Right ventricle myocardium superior (tissue), 1 donor: ENCODE data around the gene GALNT14. TPM values are rescaled to one million over a fixed set of nuclear protein-coding genes. Genes with fewer than 3 reads are reported as not detected.

Experiments used
- ATAC-seq: fragments of 200-7000 bp; cut with Tn5 transposase; one replicate; pipeline ENCODE4 v1.9.1; 2020; ENCODE audit warnings: mild to moderate bottlenecking; ENCODE audit not compliant: poor library complexity
- DNase-seq: peaks from one replicate; pipeline ENCODE4 v3.0.0-alpha.2; 2020
- intact Hi-C: fragments of 100-400 bp; cut with DNase I; formaldehyde crosslinking; loops from one replicate; pipeline ENCODE4 v1.11.2; 2022
- total RNA-seq: library from RNA; stranded (reverse); fragmentation: NEBNext Ultra II Directional; extraction: Animal tissue kit (Norgen Biotek cat#: 25700); gene quantifications from one replicate; pipeline ENCODE4 v1.2.1, GENCODE V29; 2021
- donor health status: DM: no; HTN: yes; CAD: no; lungs with severe emphysema.

Gene GALNT14
- total RNA-seq, 1 donor from 2014 or later: 0.67 TPM

- ATAC-seq: no peak
- DNase-seq: no peak
- intact Hi-C loops: no loop called here
Measured at GRCh38 chr2:30966786-30967185, 171.5 kb downstream of the GALNT14 start.

GRCh38 chr2:30965022-30965531 is 173.2 kb downstream of the GALNT14 start:
- ATAC-seq (no peak), DNase-seq (no peak)
- intact Hi-C loops: no loop called here

- intact Hi-C loops: no loop called here
- ATAC-seq (no peak), DNase-seq (no peak)
Measured at GRCh38 chr2:30964334-30965005, 173.8 kb downstream of the GALNT14 start.

DNA sequence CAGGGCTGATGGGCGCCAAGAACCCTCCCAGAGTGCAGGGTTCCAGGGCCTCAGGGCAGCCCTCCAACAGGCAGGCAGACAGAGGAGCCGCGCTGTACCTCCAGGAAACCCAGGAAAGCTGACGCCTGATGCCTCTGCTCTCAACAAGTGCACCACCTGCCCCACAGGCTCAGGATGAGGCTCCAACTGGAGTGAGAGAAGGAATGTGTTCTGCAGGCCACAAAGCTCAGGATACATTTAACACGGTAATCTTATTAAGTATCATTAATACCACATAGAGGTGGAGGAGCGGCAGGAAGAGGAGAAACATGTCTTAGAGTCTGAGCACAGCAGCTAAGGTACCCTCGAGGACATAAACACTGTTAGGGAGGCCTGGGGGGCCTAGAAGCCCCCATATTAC is 175.1 kb downstream of the GALNT14 start:
- DNase-seq (no peak), ATAC-seq (no peak)
- intact Hi-C loops: no loop called here

DNA sequence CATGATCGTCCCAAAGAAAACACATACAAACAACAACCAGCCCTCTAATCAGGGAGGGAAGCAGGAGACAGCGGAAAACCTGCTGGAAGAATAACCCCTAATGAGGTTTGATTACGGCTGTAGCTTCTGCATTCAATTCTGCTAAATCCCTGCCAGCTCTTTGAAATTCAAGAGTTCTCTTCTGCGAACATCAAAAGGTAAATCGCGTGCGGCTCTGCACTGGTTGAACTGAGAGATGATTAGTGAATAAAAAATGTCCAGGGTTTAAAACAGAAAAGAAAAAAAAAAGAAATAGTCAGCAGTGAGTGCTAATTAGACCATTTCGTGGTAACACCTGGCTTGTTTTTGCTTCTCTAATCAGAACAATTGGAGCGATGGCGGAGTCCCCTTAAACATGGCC is 178.0 kb downstream of the GALNT14 start:
- intact Hi-C loops: no loop called here
- no peak for ATAC-seq

DNA sequence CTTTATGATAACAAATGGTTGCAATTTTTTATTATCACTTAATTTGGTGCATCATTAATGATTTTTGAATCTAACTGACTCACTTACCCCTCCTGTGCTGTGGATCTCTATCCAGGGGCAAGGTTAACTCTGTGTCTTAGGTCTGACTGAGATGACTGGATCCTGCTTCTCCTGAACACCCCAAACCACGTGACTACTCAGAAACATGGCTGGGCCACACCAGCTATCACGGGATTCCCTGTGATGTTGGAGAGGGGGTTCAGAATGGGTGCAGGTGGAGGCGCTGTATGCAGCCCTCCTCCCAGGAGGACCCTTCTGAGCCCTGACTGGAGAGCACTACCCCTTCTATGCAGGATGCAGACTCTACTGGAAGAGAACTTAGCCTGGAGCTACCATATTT is 178.6 kb downstream of the GALNT14 start:
- ATAC-seq (no peak), DNase-seq (no peak)
- intact Hi-C loops: no loop called here

More for the DNA sequence above, 178.0 kb downstream of the GALNT14 start:
- DNase-seq: no peak

DNA sequence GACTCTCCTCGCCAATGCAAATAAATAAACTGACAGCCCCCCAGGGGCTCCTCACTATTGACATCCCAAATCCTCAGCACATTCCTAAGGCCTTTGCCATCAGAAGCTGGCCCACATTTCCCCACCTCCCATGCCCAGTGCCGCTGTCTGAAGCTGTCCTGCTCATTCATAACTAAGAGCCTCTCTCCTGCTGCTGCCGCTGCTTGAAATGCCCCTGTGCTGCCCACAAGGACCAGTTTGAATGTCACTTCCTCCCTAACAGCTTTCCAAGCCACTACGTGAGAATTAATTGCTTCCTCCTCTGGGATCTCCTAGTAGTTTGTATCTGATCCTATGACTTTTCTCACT is 179.3 kb downstream of the GALNT14 start:
- intact Hi-C loops: no loop called here
- ATAC-seq (no peak), DNase-seq (no peak)

- no peak for ATAC-seq
- intact Hi-C loops: no loop called here
- DNase-seq: no peak
Measured at GRCh38 chr2:30958193-30958917, 179.9 kb downstream of the GALNT14 start.

- intact Hi-C loops: no loop called here
- no peak for DNase-seq
- ATAC-seq: no peak
Measured at GRCh38 chr2:30957591-30957990, 180.6 kb downstream of the GALNT14 start.

- DNase-seq (no peak), ATAC-seq (no peak)
- intact Hi-C loops: no loop called here
Measured at GRCh38 chr2:30956995-30957394, 181.2 kb downstream of the GALNT14 start.

DNA sequence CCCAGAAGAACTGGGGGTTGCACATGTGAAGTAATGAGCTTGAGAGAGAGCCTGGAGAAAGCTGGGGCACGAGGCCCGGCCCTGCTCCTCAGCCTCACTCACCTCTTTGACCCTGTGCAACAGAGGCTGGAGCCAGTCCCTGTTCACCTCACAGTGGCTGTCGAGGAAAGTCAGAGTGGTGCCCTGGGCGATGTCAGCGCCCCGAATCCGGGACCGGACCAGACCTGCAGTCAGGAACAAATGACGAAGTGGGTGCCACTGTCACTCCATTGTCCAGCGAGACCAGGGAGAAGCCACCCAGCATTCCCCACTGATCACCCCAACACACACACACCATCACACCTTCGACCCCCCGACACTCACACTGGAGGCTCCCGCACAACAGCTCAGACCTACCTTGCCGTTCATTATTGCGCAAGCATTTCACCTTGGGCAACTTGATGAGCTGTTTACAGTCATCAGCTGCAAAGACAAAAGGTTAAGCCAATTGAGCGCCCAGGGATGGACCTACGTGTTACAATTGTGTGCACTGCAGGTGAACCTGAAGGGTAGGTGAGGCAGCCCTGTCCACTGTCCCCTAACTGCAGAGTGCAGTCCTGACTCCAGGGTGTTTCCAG is 182.6 kb downstream of the GALNT14 start:
- no peak for ATAC-seq
- no peak for DNase-seq
- intact Hi-C loops: no loop called here

DNA sequence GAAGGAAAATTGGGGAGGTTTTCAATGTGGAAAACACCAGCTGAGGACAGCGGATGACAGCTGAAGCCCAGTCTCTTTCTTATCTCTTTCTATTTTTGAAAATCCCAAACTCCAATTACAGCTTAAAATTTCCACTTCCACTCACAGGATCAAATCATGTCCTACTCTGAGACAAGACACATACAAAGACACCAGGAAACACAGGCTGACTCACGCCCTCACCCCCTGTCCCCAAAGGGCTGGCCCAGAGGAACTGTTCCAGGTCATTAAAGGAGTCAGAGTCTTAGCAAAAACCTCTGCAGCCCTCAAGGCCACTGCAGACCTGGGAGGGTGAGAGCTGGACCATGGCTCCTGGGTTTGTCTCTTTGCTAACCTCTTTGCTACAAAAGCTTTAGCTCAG is 187.9 kb downstream of the GALNT14 start:
- no peak for DNase-seq
- ATAC-seq: no peak
- intact Hi-C loops: no loop called here

DNA sequence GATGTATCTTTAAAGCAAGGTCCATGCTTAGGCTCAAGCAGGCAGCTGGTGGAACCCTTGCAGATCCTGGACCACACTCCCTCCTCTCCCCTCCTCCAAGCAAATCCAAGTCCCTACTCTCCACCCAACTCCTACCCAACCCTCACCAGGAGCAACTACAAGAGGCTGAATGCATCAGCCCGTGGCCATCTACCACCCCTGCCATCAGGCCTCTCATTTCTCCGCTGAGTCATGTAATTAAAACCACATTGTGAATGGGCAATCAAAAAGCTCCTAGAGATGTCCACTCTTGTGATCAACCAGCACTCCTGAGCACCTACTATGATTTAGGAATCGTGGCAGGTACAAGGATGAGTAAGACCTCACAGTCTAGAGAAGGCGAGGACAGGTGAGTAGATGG is 188.8 kb downstream of the GALNT14 start:
- ATAC-seq (no peak), DNase-seq (no peak)
- intact Hi-C loops: no loop called here

- intact Hi-C loops: no loop called here
- ATAC-seq (peak; percentile 57), DNase-seq (no peak)
Measured at GRCh38 chr2:30948857-30949256, 189.4 kb downstream of the GALNT14 start.

DNA sequence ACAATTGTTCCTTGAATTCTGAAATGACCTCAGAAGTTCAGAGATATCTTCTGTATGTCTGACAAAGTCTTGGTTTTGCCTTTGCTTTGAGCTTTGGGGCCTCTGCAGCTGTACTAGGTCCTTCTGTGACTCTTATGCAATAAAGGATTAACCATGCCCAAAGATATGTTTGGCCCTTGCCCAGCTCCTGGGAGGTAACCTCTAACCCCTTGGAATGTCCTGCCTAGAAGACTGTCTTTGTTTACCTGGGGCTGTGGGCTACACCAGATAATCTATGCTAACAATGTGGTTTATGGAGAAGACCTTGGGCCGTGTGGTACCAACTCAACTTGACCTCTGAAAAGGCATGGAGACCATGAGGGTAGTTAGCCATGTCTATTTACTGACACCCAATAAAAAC is 190.1 kb downstream of the GALNT14 start:
- DNase-seq: no peak
- ATAC-seq: no peak
- intact Hi-C loops: no loop called here

DNA sequence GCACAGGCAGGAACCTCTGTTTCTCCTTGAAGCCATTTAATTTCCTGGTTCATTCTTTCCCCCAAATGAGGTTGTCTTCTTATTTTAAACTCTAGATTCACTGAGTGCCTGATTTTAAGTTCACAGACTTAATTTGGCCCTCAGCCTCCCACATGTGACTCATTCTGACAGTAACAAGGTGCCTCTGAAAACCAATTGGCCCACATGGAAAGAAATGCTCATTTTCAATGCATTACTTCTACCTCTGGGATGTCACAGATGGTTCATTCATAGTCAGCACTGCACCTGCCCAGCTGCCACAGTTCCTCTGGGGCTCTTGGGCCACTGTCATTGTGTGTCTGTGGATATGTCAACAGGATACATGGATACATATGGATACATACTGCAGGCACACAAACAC is 190.6 kb downstream of the GALNT14 start:
- ATAC-seq: no peak
- DNase-seq: no peak
- intact Hi-C loops: no loop called here

DNA sequence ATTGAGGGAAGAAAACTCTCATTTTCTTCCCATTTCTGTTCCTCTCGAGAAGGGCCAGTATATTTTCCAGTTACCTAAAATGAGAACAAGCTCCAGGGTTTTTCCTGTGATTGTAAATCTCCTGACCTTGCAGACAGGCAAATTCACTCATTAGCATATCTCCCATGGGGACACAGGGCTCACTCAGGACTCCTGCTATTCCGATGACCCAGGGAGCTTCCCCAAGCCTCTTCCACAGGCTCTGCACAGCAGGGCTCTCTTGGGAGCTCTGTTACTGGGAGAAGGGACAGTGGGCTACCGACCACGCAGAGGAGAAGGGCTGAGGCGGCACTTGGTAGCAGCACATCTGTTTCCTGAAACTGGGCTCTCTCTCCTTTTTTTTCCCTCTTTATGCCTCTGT is 195.8 kb downstream of the GALNT14 start:
- intact Hi-C loops: no loop called here
- no peak for ATAC-seq
- DNase-seq: no peak

DNA sequence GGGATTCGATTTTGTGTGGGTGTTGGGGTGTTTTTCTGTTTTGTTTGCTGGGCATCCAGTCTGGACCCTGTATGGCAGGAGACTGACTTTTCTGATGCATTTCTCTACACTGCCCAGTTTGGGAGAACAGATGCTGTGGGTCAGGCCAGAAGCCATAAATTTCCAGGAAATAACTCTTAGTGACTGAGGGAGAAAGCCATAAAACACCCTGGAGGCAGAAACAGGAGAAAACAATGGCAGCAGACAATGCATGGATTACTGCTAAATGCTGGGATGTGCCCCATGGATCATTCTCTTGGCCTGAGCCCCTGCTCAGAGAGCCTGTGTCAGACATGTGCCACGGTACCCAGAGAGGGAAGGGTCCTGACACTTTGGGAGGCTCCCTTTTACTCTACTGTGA is 197.4 kb downstream of the GALNT14 start:
- ATAC-seq (no peak), DNase-seq (no peak)
- intact Hi-C loops: no loop called here

DNA sequence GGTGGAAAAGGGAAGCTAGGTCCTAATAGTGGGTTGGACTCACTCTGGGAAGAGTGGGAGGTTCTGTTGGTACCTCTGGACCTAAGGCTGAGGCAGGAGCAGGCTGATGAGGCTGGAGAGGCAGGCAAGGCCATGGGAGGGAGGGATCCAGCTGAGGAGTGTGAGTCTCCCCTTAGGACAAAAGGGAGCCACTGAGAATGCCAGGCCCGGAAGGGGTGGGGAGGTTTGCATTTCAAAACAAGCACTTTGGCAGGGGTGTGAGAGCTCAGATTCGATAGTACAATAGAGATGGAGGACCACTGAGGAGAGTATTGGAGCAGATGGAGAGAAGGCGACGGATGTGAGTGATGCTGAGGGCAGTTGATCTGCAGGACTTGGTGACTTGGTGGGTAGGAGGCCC is 198.9 kb downstream of the GALNT14 start:
- DNase-seq: no peak
- intact Hi-C loops: no loop called here
- ATAC-seq: no peak

DNA sequence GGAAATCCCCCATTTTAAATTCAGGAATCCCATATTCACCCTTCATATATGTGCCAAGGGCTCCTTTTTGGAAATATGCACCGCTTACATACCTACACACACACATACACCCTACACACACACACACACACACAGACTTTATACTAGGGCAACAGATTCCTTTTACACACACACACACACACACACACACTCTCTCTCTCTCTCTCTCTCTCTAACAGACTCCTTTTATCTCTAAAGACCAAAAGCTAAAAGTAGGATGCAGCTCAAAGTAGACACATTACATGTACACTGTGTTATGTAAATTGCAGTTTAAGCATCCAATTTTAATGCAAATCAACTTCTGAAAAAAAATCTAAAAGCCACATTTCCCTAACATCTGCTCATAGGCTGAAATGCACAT is 200.0 kb downstream of the GALNT14 start:
- DNase-seq (no peak), ATAC-seq (no peak)
- intact Hi-C loops: no loop called here
